HL-60 (cell line): ENCODE data around the gene RNF111.

ENCODE experiments used
- DNase-seq, 2 experiments: peaks; one replicate each; pipeline ENCODE4 v3.0.0-alpha.2; 2010 to 2020; ENCODE audit warnings: low read depth in 1 of 2, low spot score in 1 of 2
- H3K27ac ChIP-seq: fragments of 250-450 bp; sonication (Bioruptor Pico); replicated peaks from 2 replicates; pipeline ENCODE4 v1.5.1; 2020; ENCODE audit warnings: mild to moderate bottlenecking, moderate library complexity
- H3K27me3 ChIP-seq: fragments of 250-450 bp; sonication (Bioruptor Pico); 2 replicates; pipeline ENCODE4 v1.5.1; 2021; ENCODE audit warnings: mild to moderate bottlenecking, moderate library complexity; ENCODE audit not compliant: insufficient read depth, poor library complexity, severe bottlenecking
- H3K4me3 ChIP-seq: replicated peaks from 2 replicates; pipeline ENCODE4 v1.5.1; 2011; ENCODE audit warnings: mild to moderate bottlenecking, control low read depth, low read length; ENCODE audit not compliant: insufficient read depth
- GABPA ChIP-seq: IDR thresholded peaks from 2 replicates; pipeline ENCODE4 v1.6.1; 2012; ENCODE audit warnings: low read depth
- POLR2AphosphoS5 ChIP-seq: IDR thresholded peaks from 2 replicates; pipeline ENCODE4 v1.6.1; 2012; ENCODE audit warnings: low read depth
- SPI1 ChIP-seq: IDR thresholded peaks from 2 replicates; pipeline ENCODE4 v1.6.1; 2012; ENCODE audit warnings: low read depth, mild to moderate bottlenecking, borderline replicate concordance
- TF ChIP-seq, protein P1 (sequence below): IDR thresholded peaks from one replicate; pipeline ENCODE4 v1.5.1; 2011; ENCODE audit warnings: low read length, control low read depth, inconsistent platforms; ENCODE audit not compliant: insufficient read depth
- TF ChIP-seq, protein P2 (sequence below): IDR thresholded peaks from 2 replicates; pipeline ENCODE4 v1.6.1; 2012; ENCODE audit warnings: low read depth; ENCODE audit not compliant: insufficient replicate concordance

Gene RNF111

DNA sequence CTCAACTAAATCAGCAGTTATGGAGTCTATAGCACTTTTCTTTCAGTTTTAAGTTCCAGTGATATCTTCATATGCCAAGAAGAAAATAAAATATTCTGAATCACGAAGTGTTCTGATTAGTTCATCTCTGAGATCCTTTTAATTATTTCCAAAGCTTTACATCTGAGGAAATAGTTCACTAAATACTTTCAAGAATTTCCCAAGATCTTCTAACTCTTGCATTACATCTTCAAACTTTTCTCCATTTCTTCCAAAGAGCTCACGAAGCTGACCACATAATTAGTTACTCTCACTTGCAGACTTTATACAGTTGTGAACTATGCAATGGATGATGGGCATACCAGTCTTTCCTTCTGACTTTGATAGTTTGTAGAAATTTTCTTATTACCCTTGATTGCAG, 4.2 kb upstream of the RNF111 start:
- TF ChIP-seq, protein P1, sequence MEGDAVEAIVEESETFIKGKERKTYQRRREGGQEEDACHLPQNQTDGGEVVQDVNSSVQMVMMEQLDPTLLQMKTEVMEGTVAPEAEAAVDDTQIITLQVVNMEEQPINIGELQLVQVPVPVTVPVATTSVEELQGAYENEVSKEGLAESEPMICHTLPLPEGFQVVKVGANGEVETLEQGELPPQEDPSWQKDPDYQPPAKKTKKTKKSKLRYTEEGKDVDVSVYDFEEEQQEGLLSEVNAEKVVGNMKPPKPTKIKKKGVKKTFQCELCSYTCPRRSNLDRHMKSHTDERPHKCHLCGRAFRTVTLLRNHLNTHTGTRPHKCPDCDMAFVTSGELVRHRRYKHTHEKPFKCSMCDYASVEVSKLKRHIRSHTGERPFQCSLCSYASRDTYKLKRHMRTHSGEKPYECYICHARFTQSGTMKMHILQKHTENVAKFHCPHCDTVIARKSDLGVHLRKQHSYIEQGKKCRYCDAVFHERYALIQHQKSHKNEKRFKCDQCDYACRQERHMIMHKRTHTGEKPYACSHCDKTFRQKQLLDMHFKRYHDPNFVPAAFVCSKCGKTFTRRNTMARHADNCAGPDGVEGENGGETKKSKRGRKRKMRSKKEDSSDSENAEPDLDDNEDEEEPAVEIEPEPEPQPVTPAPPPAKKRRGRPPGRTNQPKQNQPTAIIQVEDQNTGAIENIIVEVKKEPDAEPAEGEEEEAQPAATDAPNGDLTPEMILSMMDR, result no peak
- no peak overlapping the region for H3K27ac ChIP-seq
- no peak overlapping the region for H3K4me3 ChIP-seq
- no peaks in the 10 kb centered on the region for H3K27me3 ChIP-seq
- DNase-seq, result no peak

DNA sequence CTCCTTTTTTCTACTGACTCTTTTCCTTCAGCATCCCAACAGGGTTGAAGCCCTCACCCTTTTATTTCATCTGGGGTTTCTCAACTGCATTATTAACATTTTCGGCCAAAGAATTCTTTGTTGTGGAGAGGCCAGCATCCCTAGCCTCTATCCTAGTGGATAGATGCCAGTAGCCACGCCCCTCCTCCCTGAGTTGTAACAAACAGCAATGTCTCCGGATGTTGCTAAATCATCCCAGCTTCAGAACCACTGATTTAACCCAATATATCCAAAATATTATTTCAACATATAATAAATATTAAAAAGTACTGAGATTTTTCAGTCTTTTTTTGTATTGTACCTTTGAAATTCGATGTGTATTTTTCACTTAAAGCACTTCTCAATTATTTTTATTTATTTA, 2.0 kb upstream of the RNF111 start:
- H3K4me3 ChIP-seq, result no peak overlapping the region
- TF ChIP-seq, protein P1, result no peak
- TF ChIP-seq, protein P2, sequence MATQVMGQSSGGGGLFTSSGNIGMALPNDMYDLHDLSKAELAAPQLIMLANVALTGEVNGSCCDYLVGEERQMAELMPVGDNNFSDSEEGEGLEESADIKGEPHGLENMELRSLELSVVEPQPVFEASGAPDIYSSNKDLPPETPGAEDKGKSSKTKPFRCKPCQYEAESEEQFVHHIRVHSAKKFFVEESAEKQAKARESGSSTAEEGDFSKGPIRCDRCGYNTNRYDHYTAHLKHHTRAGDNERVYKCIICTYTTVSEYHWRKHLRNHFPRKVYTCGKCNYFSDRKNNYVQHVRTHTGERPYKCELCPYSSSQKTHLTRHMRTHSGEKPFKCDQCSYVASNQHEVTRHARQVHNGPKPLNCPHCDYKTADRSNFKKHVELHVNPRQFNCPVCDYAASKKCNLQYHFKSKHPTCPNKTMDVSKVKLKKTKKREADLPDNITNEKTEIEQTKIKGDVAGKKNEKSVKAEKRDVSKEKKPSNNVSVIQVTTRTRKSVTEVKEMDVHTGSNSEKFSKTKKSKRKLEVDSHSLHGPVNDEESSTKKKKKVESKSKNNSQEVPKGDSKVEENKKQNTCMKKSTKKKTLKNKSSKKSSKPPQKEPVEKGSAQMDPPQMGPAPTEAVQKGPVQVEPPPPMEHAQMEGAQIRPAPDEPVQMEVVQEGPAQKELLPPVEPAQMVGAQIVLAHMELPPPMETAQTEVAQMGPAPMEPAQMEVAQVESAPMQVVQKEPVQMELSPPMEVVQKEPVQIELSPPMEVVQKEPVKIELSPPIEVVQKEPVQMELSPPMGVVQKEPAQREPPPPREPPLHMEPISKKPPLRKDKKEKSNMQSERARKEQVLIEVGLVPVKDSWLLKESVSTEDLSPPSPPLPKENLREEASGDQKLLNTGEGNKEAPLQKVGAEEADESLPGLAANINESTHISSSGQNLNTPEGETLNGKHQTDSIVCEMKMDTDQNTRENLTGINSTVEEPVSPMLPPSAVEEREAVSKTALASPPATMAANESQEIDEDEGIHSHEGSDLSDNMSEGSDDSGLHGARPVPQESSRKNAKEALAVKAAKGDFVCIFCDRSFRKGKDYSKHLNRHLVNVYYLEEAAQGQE, result no peak
- no peak for TF ChIP-seq GABPA
- no peak for TF ChIP-seq SPI1
- no peak for TF ChIP-seq POLR2AphosphoS5
- no peak for DNase-seq
- no peak overlapping the region for H3K27ac ChIP-seq
- no peaks in the 10 kb centered on the region for H3K27me3 ChIP-seq

DNA sequence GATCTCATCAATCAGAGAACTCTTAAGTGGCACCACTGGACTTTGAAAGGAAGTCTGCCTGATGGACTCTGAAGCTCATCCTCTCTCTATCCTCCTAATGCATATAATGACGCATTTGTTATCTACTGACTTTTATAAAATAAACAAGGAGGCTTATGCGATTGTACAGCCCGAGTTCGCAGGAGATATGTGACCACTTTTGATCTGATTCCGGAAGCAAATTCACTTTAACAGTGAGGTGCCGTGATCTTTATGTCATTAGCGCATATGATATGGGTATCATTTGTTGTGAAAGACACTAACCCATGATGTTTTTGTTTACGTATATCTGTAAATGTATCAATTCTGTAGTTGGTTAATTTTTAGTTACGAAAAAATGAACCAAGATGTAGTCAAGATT, 427 bp upstream of the RNF111 start:
- DNase-seq, result no peak
- Histone ChIP-seq H3K27ac (peak overlapping the region; percentile 84), H3K4me3 (peak overlapping the region; percentile 83), H3K27me3 (no peaks in the 10 kb centered on the region)
- TF ChIP-seq POLR2AphosphoS5 (no peak), SPI1 (no peak), GABPA (no peak)
- TF ChIP-seq, protein P1, result no peak
- TF ChIP-seq, protein P2, result no peak

DNA sequence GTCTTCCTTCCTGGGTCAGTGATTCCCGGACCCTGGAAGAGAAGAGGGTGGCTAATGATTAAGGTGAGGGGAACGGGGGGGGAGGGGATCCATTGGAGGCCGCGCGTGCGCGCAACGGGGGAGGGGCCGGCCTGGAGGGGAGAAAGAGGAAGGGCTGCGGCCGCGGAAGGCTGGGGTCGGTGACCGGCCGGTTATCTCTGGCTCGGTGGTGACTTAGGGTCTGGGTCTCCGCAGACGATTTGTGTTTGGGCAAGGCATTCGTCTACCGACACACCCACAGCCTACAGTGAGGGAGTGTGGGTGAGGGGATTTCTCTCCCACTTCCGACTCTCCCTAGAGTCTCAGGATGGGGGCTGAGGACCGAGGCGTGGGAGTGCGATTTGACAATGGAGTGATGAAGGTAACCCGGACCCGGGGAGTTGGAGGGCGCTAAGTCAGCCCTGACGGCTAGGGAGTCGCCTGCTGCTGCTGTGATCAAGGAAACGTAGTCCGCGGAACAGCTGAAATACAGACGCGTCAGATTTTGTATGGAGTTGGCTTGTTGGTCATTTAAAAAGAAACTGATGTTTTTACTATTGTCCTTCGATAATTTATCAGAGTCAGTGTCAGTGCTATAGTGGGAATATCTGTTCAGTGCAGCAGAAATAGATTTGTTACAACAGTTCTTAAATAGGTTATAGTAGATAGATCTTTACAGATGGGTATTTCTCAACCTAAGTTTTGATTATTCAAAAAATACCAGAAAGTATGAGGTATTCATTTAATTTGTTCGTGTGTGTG, 733 bp downstream of the RNF111 start:
- Histone ChIP-seq H3K27me3 (no peaks in the 10 kb centered on the region), H3K4me3 (peak overlapping the region; percentile 83), H3K27ac (peak overlapping the region; percentile 84)
- TF ChIP-seq, protein P2, result no peak
- TF ChIP-seq SPI1 (peak; percentile 87), GABPA (no peak), POLR2AphosphoS5 (no peak)
- peak; percentile 64 to 72 for DNase-seq
